ENCODE results near the gene TUBB. TPM values are rescaled to one million over a fixed set of nuclear protein-coding genes. Genes with fewer than 3 reads are reported as not detected.

The TUBB gene
- total and polyA plus RNA-seq, 2 experiments from 2014 or later = 433 to 460 TPM

DNA sequence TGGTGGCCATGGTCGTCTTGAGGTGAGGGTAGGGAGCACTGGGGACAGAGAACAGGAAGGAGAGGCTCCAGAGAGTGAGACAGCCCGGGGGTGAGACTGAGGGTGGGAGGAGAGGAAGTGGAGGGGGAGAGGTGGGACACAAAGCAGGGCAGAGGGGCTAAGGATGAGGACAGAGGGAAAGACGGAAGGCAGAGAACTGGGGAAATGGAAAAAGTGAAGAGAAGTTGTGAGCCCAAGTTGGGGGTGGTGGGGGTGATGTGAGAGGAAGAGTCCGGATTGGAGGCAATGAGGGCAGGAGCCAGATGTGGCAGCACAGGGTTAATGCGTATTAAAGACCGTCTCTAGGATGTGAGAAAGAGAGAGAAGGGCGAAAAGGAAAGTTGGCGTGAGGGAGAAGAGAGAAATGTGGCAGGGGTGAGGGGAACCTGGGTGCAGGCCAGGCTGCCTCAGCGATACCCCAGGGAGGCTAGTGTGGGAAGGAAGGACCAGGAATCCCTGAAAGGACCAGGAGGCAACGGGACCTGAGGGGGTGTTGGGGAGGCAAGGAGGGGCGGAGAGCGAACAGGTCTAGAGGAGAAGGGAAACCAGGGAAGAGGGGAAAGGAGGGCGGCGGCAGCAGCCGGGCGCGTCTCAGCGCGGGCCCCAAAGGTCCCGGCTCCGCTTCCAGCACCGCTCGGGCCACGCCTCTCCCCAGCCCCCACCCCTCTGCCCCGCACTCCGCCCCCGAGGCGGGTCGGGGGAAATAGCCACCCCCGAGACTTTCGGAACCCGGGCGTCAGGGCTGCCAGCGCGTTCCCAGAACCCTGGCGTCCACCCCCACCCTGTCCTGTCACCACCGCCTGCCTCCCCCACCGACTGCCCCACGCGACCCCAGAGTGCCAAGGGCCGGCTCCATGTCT is 33.9 kb upstream of the TUBB start, which contains the start of gene PPP1R18:
PPP1R18 (minus strand) TSS at position 637 of the 899 bp plus-strand sequence; CDS start at position 10, 627 bp downstream.
- no peaks in the 10 kb centered on the region for H3K27me3 ChIP-seq
- peak within 1 kb of the TSS; percentile 94 for H3K4me3 ChIP-seq
- no peak for TF ChIP-seq EZH2 (IDR thresholded peaks at IDR 0.05; ENCODE audit: borderline replicate concordance)
- TF ChIP-seq, protein P1, sequence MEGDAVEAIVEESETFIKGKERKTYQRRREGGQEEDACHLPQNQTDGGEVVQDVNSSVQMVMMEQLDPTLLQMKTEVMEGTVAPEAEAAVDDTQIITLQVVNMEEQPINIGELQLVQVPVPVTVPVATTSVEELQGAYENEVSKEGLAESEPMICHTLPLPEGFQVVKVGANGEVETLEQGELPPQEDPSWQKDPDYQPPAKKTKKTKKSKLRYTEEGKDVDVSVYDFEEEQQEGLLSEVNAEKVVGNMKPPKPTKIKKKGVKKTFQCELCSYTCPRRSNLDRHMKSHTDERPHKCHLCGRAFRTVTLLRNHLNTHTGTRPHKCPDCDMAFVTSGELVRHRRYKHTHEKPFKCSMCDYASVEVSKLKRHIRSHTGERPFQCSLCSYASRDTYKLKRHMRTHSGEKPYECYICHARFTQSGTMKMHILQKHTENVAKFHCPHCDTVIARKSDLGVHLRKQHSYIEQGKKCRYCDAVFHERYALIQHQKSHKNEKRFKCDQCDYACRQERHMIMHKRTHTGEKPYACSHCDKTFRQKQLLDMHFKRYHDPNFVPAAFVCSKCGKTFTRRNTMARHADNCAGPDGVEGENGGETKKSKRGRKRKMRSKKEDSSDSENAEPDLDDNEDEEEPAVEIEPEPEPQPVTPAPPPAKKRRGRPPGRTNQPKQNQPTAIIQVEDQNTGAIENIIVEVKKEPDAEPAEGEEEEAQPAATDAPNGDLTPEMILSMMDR (IDR thresholded peaks at IDR 0.05; ENCODE audit: poor library complexity) = no peak
- no peak for TF ChIP-seq EZH2phosphoT487 (IDR thresholded peaks at IDR 0.05; ENCODE audit: low read depth, severe bottlenecking, unreplicated experiment)
- H3K9me2 ChIP-seq (replicated peaks; ENCODE audit: insufficient read depth) = no peaks in the 10 kb centered on the region
- H3K9me3 ChIP-seq (ENCODE audit: low read depth) = no peaks in the 10 kb centered on the region
- no peaks in the 10 kb centered on the region for H3K36me3 ChIP-seq (replicated peaks; ENCODE audit: insufficient read depth, low read depth)
- peaks cover 46% of the 10 kb centered on the region for H3K4me1 ChIP-seq (ENCODE audit: insufficient read depth)
- H4K20me1 ChIP-seq (ENCODE audit: insufficient read depth, poor library complexity, severe bottlenecking) = peaks cover 4% of the 10 kb centered on the region
- DNase-seq (ENCODE audit: low spot score) = peak; percentile 83
- H3K4me2 ChIP-seq = peak within 1 kb of the TSS; percentile 93
- 10% methylated on average over 13 of the region's 41 CpGs for WGBS (ENCODE audit: low lambda C conversion rate, missing lambda C conversion rate)
- peak within 1 kb of the TSS; percentile 86 for H2AFZ ChIP-seq
- H3K79me2 ChIP-seq = peaks cover 68% of the 10 kb centered on the region
- peak within 1 kb of the TSS; percentile 98 for H3K27ac ChIP-seq

DNA sequence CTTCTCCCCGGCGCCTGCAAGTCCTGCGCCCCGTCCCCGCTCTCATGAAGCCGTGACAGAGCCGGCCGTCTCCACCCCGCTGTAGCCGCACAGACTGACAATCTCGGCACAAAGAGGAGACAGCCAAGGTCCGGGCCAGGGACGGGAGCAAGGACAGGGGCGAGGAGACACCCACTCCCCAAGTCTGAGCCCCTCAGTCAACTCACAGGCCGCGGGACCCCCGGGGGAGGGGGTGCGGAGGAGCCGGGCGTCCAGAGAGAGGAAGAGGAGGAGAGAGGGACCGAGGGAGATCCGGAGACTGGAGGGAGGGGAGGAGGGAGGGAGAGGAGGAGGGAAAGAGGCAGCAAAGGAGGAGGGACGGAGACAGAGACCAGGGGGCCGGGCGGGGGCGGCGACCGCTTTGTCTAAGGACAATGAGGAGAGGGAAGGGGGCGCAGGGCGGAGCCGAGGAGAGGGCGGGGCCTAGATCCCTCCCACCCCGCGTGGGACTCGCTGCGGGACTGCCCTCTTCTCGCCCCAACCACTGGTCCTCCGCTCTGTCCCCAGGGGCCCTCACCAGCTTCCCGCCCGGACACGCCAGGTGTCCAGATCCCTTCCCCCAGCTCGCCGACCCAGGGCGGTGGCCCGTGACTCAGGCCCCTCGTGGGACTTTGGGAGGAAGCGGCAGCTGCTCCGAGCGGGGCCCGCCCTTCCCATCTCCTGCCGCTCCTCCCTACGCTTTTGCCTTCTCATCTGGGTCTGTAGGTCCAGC is 33.1 kb upstream of the TUBB start:
- H3K4me1 ChIP-seq (ENCODE audit: insufficient read depth) = peaks cover 42% of the 10 kb centered on the region
- H3K9me2 ChIP-seq (replicated peaks; ENCODE audit: insufficient read depth) = no peaks in the 10 kb centered on the region
- WGBS (ENCODE audit: low lambda C conversion rate, missing lambda C conversion rate) = under 1% methylated on average over 32 of the region's 52 CpGs
- H3K9me3 ChIP-seq (ENCODE audit: low read depth) = no peaks in the 10 kb centered on the region
- H3K27me3 ChIP-seq = no peaks in the 10 kb centered on the region
- peak overlapping the region; percentile 93 for H3K4me2 ChIP-seq
- H3K36me3 ChIP-seq (replicated peaks; ENCODE audit: insufficient read depth, low read depth) = no peaks in the 10 kb centered on the region
- peak overlapping the region; percentile 98 for H3K27ac ChIP-seq
- peaks cover 60% of the 10 kb centered on the region for H3K79me2 ChIP-seq
- TF ChIP-seq, protein P1 (IDR thresholded peaks at IDR 0.05; ENCODE audit: poor library complexity) = no peak
- no peak for TF ChIP-seq EZH2 (IDR thresholded peaks at IDR 0.05; ENCODE audit: borderline replicate concordance)
- TF ChIP-seq EZH2phosphoT487 (IDR thresholded peaks at IDR 0.05; ENCODE audit: low read depth, severe bottlenecking, unreplicated experiment) = no peak
- peaks cover 4% of the 10 kb centered on the region for H4K20me1 ChIP-seq (ENCODE audit: insufficient read depth, poor library complexity, severe bottlenecking)
- H3K4me3 ChIP-seq = peak overlapping the region; percentile 94
- H2AFZ ChIP-seq = peak overlapping the region; percentile 86
- DNase-seq (ENCODE audit: low spot score) = peak; percentile 88

DNA sequence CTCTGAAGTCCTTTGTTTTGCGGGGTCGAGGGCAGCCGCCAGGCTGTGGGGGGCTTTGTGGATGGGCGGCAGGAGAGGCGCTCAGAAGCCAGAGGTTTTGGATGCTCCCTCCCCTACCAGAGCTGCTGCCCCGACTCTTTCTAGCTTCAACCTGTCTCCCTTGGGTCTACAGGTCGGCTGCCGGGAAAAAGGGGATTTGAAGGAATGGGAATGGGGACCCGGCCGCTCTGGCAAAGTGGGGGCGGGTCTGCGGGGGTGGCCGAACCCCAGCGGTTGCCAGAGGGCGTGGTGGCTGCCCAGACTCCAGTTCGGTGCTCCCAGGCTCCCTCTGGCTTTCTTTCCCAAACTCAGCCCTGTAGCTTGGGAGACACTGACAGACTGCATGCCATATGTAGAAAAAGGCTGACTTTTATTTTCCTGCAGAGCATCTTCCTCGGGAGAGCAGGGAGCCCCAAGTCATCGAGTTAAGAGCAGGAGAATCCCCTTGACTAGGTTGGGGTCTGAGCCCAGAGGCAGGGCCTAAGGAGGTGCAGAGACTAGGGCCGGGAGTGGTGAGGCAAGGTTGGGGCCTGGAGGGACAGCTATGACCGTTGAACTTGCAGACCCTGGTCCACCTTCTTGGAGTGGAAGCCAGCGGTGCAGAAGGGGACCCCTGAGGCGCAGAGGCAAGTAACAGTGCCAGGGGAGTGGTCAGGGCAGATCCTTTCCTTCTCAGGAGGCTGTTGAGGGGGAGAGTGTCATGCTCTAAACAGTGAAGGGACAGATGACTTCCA is 32.3 kb upstream of the TUBB start:
- H3K4me1 ChIP-seq (ENCODE audit: insufficient read depth) = peaks cover 35% of the 10 kb centered on the region
- peaks cover 53% of the 10 kb centered on the region for H3K79me2 ChIP-seq
- H4K20me1 ChIP-seq (ENCODE audit: insufficient read depth, poor library complexity, severe bottlenecking) = peaks cover 4% of the 10 kb centered on the region
- H3K27ac ChIP-seq = peak overlapping the region; percentile 98
- TF ChIP-seq, protein P1 (IDR thresholded peaks at IDR 0.05; ENCODE audit: poor library complexity) = peak; percentile 22
- no peak for TF ChIP-seq EZH2phosphoT487 (IDR thresholded peaks at IDR 0.05; ENCODE audit: low read depth, severe bottlenecking, unreplicated experiment)
- WGBS (ENCODE audit: low lambda C conversion rate, missing lambda C conversion rate) = 30% methylated on average over 16 of the region's 22 CpGs
- peak overlapping the region; percentile 94 for H3K4me3 ChIP-seq
- H3K4me2 ChIP-seq = peak overlapping the region; percentile 93
- no peaks in the 10 kb centered on the region for H3K9me2 ChIP-seq (replicated peaks; ENCODE audit: insufficient read depth)
- peak; percentile 63 for DNase-seq (ENCODE audit: low spot score)
- no peaks in the 10 kb centered on the region for H3K9me3 ChIP-seq (ENCODE audit: low read depth)
- peak overlapping the region; percentile 86 for H2AFZ ChIP-seq
- H3K27me3 ChIP-seq = no peaks in the 10 kb centered on the region
- no peaks in the 10 kb centered on the region for H3K36me3 ChIP-seq (replicated peaks; ENCODE audit: insufficient read depth, low read depth)
